IMR-90 (cell line): Measurements from ENCODE around the gene DAAM1. TPM values are rescaled to one million over a fixed set of nuclear protein-coding genes. Genes with fewer than 3 reads are reported as not detected.

Source experiments
- ATAC-seq: fragments of 200-7000 bp; cut with Tn5 transposase; 2 replicates; pipeline ENCODE4 v1.9.1; 2020; ENCODE audit warnings: low read depth, mild to moderate bottlenecking, moderate library complexity
- BruUV-seq: library from RNA; stranded (reverse); fragments of 400-500 nt; replicated peaks from 2 replicates; lab custom pipeline; 2021; lab: Mats Ljungman, UMichigan
- CTCF ChIA-PET: fragments of 300-600 bp; formaldehyde crosslinking; extraction: SDS; loops from one replicate; lab custom pipeline; 2021; ENCODE audit warnings: antibody characterized with exemption; lab: Yijun Ruan, JAX
- POLR2A ChIA-PET: fragments of 300-600 bp; sonication (Branson Sonifier 250); formaldehyde crosslinking; loops from one replicate; lab custom pipeline; 2022; ENCODE audit warnings: antibody characterized with exemption; ENCODE audit not compliant: unreplicated experiment; lab: Charles Lee
- DNase-seq: peaks from one replicate; pipeline ENCODE4 v3.0.0; 2013
- H2AFZ ChIP-seq: replicated peaks from 2 replicates; pipeline ENCODE3; 2013; ENCODE audit warnings: low read length, mild to moderate bottlenecking; ENCODE audit not compliant: poor library complexity
- H2AK5ac ChIP-seq: 2 replicates; pipeline ENCODE4 v1.6.1; 2013; ENCODE audit warnings: low read depth, low read length, inconsistent platforms
- H2AK9ac ChIP-seq: replicated peaks from 2 replicates; pipeline ENCODE3; 2013; ENCODE audit warnings: mild to moderate bottlenecking, low read depth, low read length, moderate library complexity; ENCODE audit not compliant: poor library complexity
- H2BK120ac ChIP-seq: 2 replicates; pipeline ENCODE4 v1.6.1; 2013; ENCODE audit warnings: low read depth, low read length, inconsistent platforms
- H2BK15ac ChIP-seq: 3 replicates; pipeline ENCODE4 v1.6.1; 2013; ENCODE audit warnings: low read depth, low read length, inconsistent platforms
- H2BK20ac ChIP-seq: 2 replicates; pipeline ENCODE4 v1.6.1; 2013; ENCODE audit warnings: low read depth, mild to moderate bottlenecking, inconsistent platforms, low read length, moderate library complexity
- H2BK5ac ChIP-seq: 2 replicates; pipeline ENCODE4 v1.6.1; 2013; ENCODE audit warnings: mild to moderate bottlenecking, low read depth, low read length, inconsistent platforms; ENCODE audit not compliant: poor library complexity, severe bottlenecking
- H3K14ac ChIP-seq: replicated peaks from 2 replicates; pipeline ENCODE4 v1.6.1; 2013; ENCODE audit warnings: low read depth, low read length, inconsistent platforms
- H3K18ac ChIP-seq: 2 replicates; pipeline ENCODE4 v1.6.1; 2013; ENCODE audit warnings: low read depth, low read length, control low read depth
- H3K23ac ChIP-seq: 2 replicates; pipeline ENCODE4 v1.6.1; 2013; ENCODE audit warnings: low read depth, low read length, inconsistent platforms
- H3K27ac ChIP-seq: 2 replicates; pipeline ENCODE4 v1.5.1; 2013; ENCODE audit warnings: mild to moderate bottlenecking, control low read depth, low read length; ENCODE audit not compliant: insufficient read depth
- H3K27me3 ChIP-seq: 2 replicates; pipeline ENCODE4 v1.6.1; 2013; ENCODE audit warnings: low read length; ENCODE audit not compliant: control insufficient read depth, insufficient read depth
- H3K36me3 ChIP-seq: 2 replicates; pipeline ENCODE4 v1.6.1; 2013; ENCODE audit warnings: low read length, mixed read lengths; ENCODE audit not compliant: control insufficient read depth, insufficient read depth
- H3K4ac ChIP-seq: 2 replicates; pipeline ENCODE4 v1.6.1; 2013; ENCODE audit warnings: low read depth, low read length, inconsistent platforms
- H3K4me1 ChIP-seq: 2 replicates; pipeline ENCODE4 v1.6.1; 2013; ENCODE audit warnings: low read length, mixed read lengths; ENCODE audit not compliant: control insufficient read depth, insufficient read depth
- H3K4me2 ChIP-seq: 2 replicates; pipeline ENCODE4 v1.6.1; 2013; ENCODE audit warnings: low read depth, mild to moderate bottlenecking, control low read depth, low read length, moderate library complexity
- H3K4me3 ChIP-seq: 2 replicates; pipeline ENCODE4 v1.5.1; 2013; ENCODE audit warnings: low read depth, mild to moderate bottlenecking, control low read depth, low read length, moderate library complexity; ENCODE audit not compliant: insufficient read depth
- H3K56ac ChIP-seq: 2 replicates; pipeline ENCODE4 v1.6.1; 2013; ENCODE audit warnings: low read length, inconsistent platforms; ENCODE audit not compliant: insufficient read depth; ENCODE audit errors: extremely low read depth
- H3K79me1 ChIP-seq, 2 experiments: 2 replicates each; pipeline ENCODE4 v1.6.1; 2013; ENCODE audit warnings: low read length in 2 of 2, inconsistent platforms in 1 of 2, low read depth in 1 of 2
- H3K9ac ChIP-seq: 2 replicates; pipeline ENCODE4 v1.6.1; 2013; ENCODE audit warnings: low read depth, low read length, control low read depth
- H3K9me1 ChIP-seq: 2 replicates; pipeline ENCODE4 v1.6.1; 2013; ENCODE audit warnings: low read length, inconsistent platforms; ENCODE audit not compliant: insufficient read depth
- H3K9me3 ChIP-seq: 2 replicates; pipeline ENCODE4 v1.6.1; 2013; ENCODE audit warnings: low read length; ENCODE audit not compliant: control insufficient read depth, insufficient read depth
- H4K20me1 ChIP-seq: 2 replicates; pipeline ENCODE4 v1.6.1; 2013; ENCODE audit warnings: low read length, inconsistent platforms; ENCODE audit not compliant: insufficient read depth
- H4K5ac ChIP-seq: 2 replicates; pipeline ENCODE4 v1.6.1; 2013; ENCODE audit warnings: mild to moderate bottlenecking, low read depth, low read length, control low read depth
- H4K8ac ChIP-seq, 2 experiments: 2 replicates each; pipeline ENCODE4 v1.6.1; 2013; ENCODE audit warnings: low read depth in 2 of 2, low read length in 2 of 2, control low read depth in 1 of 2, inconsistent platforms in 1 of 2
- H4K91ac ChIP-seq: 2 replicates; pipeline ENCODE4 v1.6.1; 2013; ENCODE audit warnings: low read depth, low read length, inconsistent platforms; ENCODE audit not compliant: insufficient read depth
- BHLHE40 ChIP-seq: fragments of 150-350 bp; IDR thresholded peaks from 2 replicates; pipeline ENCODE4 v1.6.1; 2016; ENCODE audit warnings: mild to moderate bottlenecking, low read depth, low read length
- CHD1 ChIP-seq: IDR thresholded peaks from 2 replicates; pipeline ENCODE4 v1.6.1; 2012; ENCODE audit warnings: low read depth, low read length, improper control_type of control experiment
- FOS ChIP-seq: fragments of 150-350 bp; IDR thresholded peaks from 2 replicates; pipeline ENCODE4 v1.6.1; 2016; ENCODE audit warnings: low read depth, low read length
- MAFK ChIP-seq: IDR thresholded peaks from 2 replicates; pipeline ENCODE4 v1.6.1; 2012; ENCODE audit warnings: low read depth, low read length, improper control_type of control experiment
- MAZ ChIP-seq: IDR thresholded peaks from 2 replicates; pipeline ENCODE4 v1.6.1; 2012; ENCODE audit warnings: low read depth, mild to moderate bottlenecking, low read length, improper control_type of control experiment, moderate library complexity, borderline replicate concordance
- MXI1 ChIP-seq: IDR thresholded peaks from 2 replicates; pipeline ENCODE4 v1.6.1; 2012; ENCODE audit warnings: low read depth, mild to moderate bottlenecking, low read length, moderate library complexity, borderline replicate concordance
- NFE2L2 ChIP-seq: fragments of 150-350 bp; IDR thresholded peaks from 2 replicates; pipeline ENCODE4 v1.6.1; 2016; ENCODE audit warnings: low read depth, mild to moderate bottlenecking, low read length
- POLR2A ChIP-seq: IDR thresholded peaks from 2 replicates; pipeline ENCODE4 v1.6.1; 2012; ENCODE audit warnings: mild to moderate bottlenecking, low read depth, low read length
- RAD21 ChIP-seq: IDR thresholded peaks from 2 replicates; pipeline ENCODE4 v1.6.1; 2012; ENCODE audit warnings: low read length, improper control_type of control experiment
- RCOR1 ChIP-seq: IDR thresholded peaks from 2 replicates; pipeline ENCODE4 v1.6.1; 2012; ENCODE audit warnings: mild to moderate bottlenecking, low read length, improper control_type of control experiment; ENCODE audit not compliant: insufficient replicate concordance
- RFX5 ChIP-seq: IDR thresholded peaks from 2 replicates; pipeline ENCODE4 v1.8.0; 2012; ENCODE audit warnings: low read depth, mild to moderate bottlenecking, low read length, moderate library complexity
- SMC3 ChIP-seq: fragments of 150-350 bp; IDR thresholded peaks from 2 replicates; pipeline ENCODE4 v1.6.1; 2016; ENCODE audit warnings: low read depth, mild to moderate bottlenecking, antibody characterized with exemption, low read length, moderate library complexity
- USF2 ChIP-seq: fragments of 150-350 bp; IDR thresholded peaks from 2 replicates; pipeline ENCODE4 v1.6.1; 2017; ENCODE audit warnings: mild to moderate bottlenecking, antibody characterized with exemption, low read length, low read depth
- WGBS, 2 experiments: methylation state at CpG; one replicate each; pipeline versions ENCODE4 v1.1.5 to v1.1.7; 2013; ENCODE audit warnings: missing lambda C conversion rate in 2 of 2; ENCODE audit not compliant: insufficient read length in 1 of 2; ENCODE audit errors: extremely low coverage in 2 of 2; 5-methylcytosine and 5-hydroxymethylcytosine counted together
- dilution Hi-C: fragments of 300-500 bp; cut with HindIII; formaldehyde crosslinking; loops from one replicate; pipeline ENCODE4 v1.14.3; 2018; ENCODE audit warnings: low sequenced_read_pairs; ENCODE audit not compliant: unreplicated experiment
- in situ Hi-C: fragments of 300-500 bp; cut with MboI; formaldehyde crosslinking; loops from 3 replicates; pipeline ENCODE4 v1.14.3; 2019; ENCODE audit warnings: low sequenced_read_pairs, inconsistent platforms, mixed read lengths
- intact Hi-C: fragments of 100-400 bp; cut with micrococcal nuclease; formaldehyde crosslinking; loops from 2 replicates; pipeline ENCODE4 v1.10.0; 2022
- polyA plus RNA-seq, 3 experiments: library from polyadenylated mRNA; depleted of rRNA; stranded (reverse); fragments of >200 nt; gene quantifications; 2 replicates each; pipeline ENCODE4 v1.2.3, GENCODE V29; 2012; ENCODE audit warnings: low replicate concordance in 1 of 3
- total RNA-seq: library from RNA; depleted of rRNA; stranded (reverse); fragments of >200 nt; gene quantifications from 2 replicates; pipeline ENCODE4 v1.2.3, GENCODE V29; 2012
- TF ChIP-seq, protein P1 (sequence below): conservative IDR thresholded peaks from 2 replicates; pipeline ENCODE4 v1.5.1; 2012; ENCODE audit warnings: mild to moderate bottlenecking, low read depth, low read length, improper control_type of control experiment
- TF ChIP-seq, protein P2 (sequence below): fragments of 150-350 bp; IDR thresholded peaks from 2 replicates; pipeline ENCODE4 v1.6.1; 2016; ENCODE audit warnings: low read depth, mild to moderate bottlenecking, low read length, moderate library complexity, borderline replicate concordance

Gene DAAM1
- total and polyA plus RNA-seq, 2 of the 4 experiments (the other 2 are of a cell fraction), result 4.8 to 5.4 TPM

GRCh38 chr14:59181791-59182190 lies 6.7 kb upstream of the DAAM1 start:
- dilution Hi-C loops, result no loop called here
- Histone ChIP-seq H3K4me1 (no peaks in the 10 kb centered on the region), H3K9ac (no peak overlapping the region), H4K5ac (no peak overlapping the region), H2BK5ac (no peak overlapping the region), H3K9me3 (no peaks in the 10 kb centered on the region), H3K56ac (no peak overlapping the region), H2BK120ac (no peak overlapping the region), H2BK20ac (no peak overlapping the region), H4K91ac (no peak overlapping the region), H4K8ac (no peak overlapping the region), H3K4me2 (no peak overlapping the region), H3K36me3 (no peaks in the 10 kb centered on the region), H2AK9ac (no peak overlapping the region), H2AK5ac (no peak overlapping the region), H3K79me1 (no peaks in the 10 kb centered on the region), H3K27ac (no peak overlapping the region), H3K23ac (no peak overlapping the region), H2BK15ac (no peak overlapping the region), H3K14ac (no peak overlapping the region), H3K9me1 (no peaks in the 10 kb centered on the region), H4K20me1 (no peaks in the 10 kb centered on the region), H3K27me3 (peaks cover 43% of the 10 kb centered on the region), H3K18ac (no peak overlapping the region), H2AFZ (no peak overlapping the region), H3K4me3 (no peak overlapping the region), H3K4ac (no peak overlapping the region)
- DNase-seq (no peak), ATAC-seq (no peak)
- WGBS, 2 experiments, result 83% methylated on average over 1 of the region's 1 CpG; no CpG with 5 or more reads in 1 of the 2 experiments
- intact Hi-C loops, result no loop called here
- CTCF ChIA-PET, result no interaction called here
- POLR2A ChIA-PET, result interaction anchor here (0.6 kb wide), 1 partner anchor 467 kb away, joined by 3 read pairs; no protein-coding TSS in a partner anchor
- no TSS peak for BruUV-seq
- TF ChIP-seq CHD1 (no peak), BHLHE40 (no peak), FOS (no peak), NFE2L2 (no peak), RAD21 (no peak), USF2 (no peak), RCOR1 (no peak), MAFK (no peak), RFX5 (no peak), MAZ (no peak), MXI1 (no peak), POLR2A (no peak), SMC3 (no peak)
- TF ChIP-seq, protein P1, sequence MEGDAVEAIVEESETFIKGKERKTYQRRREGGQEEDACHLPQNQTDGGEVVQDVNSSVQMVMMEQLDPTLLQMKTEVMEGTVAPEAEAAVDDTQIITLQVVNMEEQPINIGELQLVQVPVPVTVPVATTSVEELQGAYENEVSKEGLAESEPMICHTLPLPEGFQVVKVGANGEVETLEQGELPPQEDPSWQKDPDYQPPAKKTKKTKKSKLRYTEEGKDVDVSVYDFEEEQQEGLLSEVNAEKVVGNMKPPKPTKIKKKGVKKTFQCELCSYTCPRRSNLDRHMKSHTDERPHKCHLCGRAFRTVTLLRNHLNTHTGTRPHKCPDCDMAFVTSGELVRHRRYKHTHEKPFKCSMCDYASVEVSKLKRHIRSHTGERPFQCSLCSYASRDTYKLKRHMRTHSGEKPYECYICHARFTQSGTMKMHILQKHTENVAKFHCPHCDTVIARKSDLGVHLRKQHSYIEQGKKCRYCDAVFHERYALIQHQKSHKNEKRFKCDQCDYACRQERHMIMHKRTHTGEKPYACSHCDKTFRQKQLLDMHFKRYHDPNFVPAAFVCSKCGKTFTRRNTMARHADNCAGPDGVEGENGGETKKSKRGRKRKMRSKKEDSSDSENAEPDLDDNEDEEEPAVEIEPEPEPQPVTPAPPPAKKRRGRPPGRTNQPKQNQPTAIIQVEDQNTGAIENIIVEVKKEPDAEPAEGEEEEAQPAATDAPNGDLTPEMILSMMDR, result no peak
- TF ChIP-seq, protein P2, sequence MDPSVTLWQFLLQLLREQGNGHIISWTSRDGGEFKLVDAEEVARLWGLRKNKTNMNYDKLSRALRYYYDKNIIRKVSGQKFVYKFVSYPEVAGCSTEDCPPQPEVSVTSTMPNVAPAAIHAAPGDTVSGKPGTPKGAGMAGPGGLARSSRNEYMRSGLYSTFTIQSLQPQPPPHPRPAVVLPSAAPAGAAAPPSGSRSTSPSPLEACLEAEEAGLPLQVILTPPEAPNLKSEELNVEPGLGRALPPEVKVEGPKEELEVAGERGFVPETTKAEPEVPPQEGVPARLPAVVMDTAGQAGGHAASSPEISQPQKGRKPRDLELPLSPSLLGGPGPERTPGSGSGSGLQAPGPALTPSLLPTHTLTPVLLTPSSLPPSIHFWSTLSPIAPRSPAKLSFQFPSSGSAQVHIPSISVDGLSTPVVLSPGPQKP, result no peak
- in situ Hi-C loops, result no loop called here
